Measurements from ENCODE around the gene FOXD1. TPM values are rescaled to one million over a fixed set of nuclear protein-coding genes. Genes with fewer than 3 reads are reported as not detected.

FOXD1 gene
- total and polyA plus RNA-seq, 2 of the 8 experiments (the other 6 are each of a cell fraction or from before 2014, with no cell fraction given): 0.11 to 1.1 TPM

- TF ChIP-seq SAP30 (IDR thresholded peaks at IDR 0.05; ENCODE audit: insufficient read depth, insufficient replicate concordance, low read length) (no peak), SIN3A (conservative IDR thresholded peaks at IDR 0.05 in 1 of 2, IDR thresholded peaks at IDR 0.05 in 1 of 2; ENCODE audit: low read depth in 1 of 2, low read length in 2 of 2) (no peak), POU5F1 (IDR thresholded peaks at IDR 0.05; ENCODE audit: low read depth, low read length) (no peak), E2F6 (IDR thresholded peaks at IDR 0.05) (peak; percentile 47; the same call in 1 of the 2 replicates), JUN (IDR thresholded peaks at IDR 0.05; ENCODE audit: low read depth, low read length) (no peak), EP300 (IDR thresholded peaks at IDR 0.05; ENCODE audit: borderline replicate concordance in 1 of 2, low read depth in 2 of 2, low read length in 2 of 2) (no peak), EGR1 (IDR thresholded peaks at IDR 0.05; ENCODE audit: borderline replicate concordance, low read depth, low read length) (no peak), FOSL1 (IDR thresholded peaks at IDR 0.05; ENCODE audit: insufficient read depth, low read depth, low read length) (no peak), HDAC6 (IDR thresholded peaks at IDR 0.05; ENCODE audit: low read depth, low read length) (no peak), ZNF274 (IDR thresholded peaks at IDR 0.05; ENCODE audit: borderline replicate concordance, extremely low read depth, low read length) (no peak), TAF1 (IDR thresholded peaks at IDR 0.05; ENCODE audit: low read depth, low read length) (no peak), KDM4A (IDR thresholded peaks at IDR 0.05; ENCODE audit: low read depth, low read length, severe bottlenecking) (peak; percentile 78), POLR2AphosphoS5 (IDR thresholded peaks at IDR 0.05; ENCODE audit: low read depth, low read length) (no peak), RXRA (IDR thresholded peaks at IDR 0.05; ENCODE audit: insufficient read depth, low read depth, low read length) (no peak), JUND (IDR thresholded peaks at IDR 0.05; ENCODE audit: low read length) (no peak), CHD2 (IDR thresholded peaks at IDR 0.05; ENCODE audit: low read length) (no peak), CHD1 (IDR thresholded peaks at IDR 0.05; ENCODE audit: low read depth, low read length) (no peak), BACH1 (IDR thresholded peaks at IDR 0.05; ENCODE audit: low read length) (no peak), MAFK (IDR thresholded peaks at IDR 0.05; ENCODE audit: low read depth, low read length) (no peak)
Measured at GRCh38 chr5:73436535-73437100, 12.0 kb downstream of the FOXD1 start (continued).

All from H1 (cell line).